ENCODE data around the gene MMP3. TPM values are rescaled to one million over a fixed set of nuclear protein-coding genes. Genes with fewer than 3 reads are reported as not detected.

The MMP3 gene
- total RNA-seq, 1 donor from 2014 or later = not detected

DNA sequence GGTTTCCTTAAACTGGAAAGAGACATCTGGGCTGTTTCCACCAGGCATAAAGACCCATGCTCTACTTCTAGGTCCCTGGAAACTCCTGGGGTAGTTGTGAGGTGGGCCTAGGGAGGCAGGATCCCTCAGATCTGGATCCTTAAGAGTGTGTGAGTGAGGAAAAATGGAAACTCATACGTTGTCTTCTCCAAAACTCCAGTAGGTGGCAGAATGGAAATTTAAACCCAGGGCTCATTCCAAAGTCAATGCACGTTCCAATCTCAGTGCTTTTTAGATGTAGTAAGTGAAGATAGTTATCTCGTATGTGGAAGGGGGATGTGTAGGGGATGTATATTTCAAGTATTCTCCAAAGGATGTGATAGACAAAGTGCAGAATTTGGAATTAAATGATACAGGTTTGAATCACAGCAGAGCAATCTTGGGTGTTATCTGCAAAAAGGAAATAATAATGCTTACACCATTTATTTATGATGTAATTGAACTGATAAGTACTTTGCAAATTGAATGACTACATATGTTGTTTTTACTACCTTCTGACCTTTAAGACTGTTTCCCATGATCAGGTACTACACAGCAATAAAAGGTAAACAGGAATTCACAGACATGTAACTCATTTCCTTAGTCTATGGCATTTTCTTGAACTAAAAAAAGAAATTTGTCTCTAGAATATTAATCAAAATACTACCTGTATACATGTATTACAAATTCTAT, 32.3 kb downstream of the MMP3 start:
- intact Hi-C loops (cut with micrococcal nuclease) = no loop called here
- Histone ChIP-seq H3K4me3 (no peak overlapping the region), H3K36me3 (no peaks in the 10 kb centered on the region), H3K27ac (replicated peaks) (no peak overlapping the region), H3K4me1 (no peaks in the 10 kb centered on the region), H3K27me3 (ENCODE audit: low read depth) (no peaks in the 10 kb centered on the region), H3K9me3 (replicated peaks) (peaks cover 16% of the 10 kb centered on the region)
- TF ChIP-seq, protein P1, sequence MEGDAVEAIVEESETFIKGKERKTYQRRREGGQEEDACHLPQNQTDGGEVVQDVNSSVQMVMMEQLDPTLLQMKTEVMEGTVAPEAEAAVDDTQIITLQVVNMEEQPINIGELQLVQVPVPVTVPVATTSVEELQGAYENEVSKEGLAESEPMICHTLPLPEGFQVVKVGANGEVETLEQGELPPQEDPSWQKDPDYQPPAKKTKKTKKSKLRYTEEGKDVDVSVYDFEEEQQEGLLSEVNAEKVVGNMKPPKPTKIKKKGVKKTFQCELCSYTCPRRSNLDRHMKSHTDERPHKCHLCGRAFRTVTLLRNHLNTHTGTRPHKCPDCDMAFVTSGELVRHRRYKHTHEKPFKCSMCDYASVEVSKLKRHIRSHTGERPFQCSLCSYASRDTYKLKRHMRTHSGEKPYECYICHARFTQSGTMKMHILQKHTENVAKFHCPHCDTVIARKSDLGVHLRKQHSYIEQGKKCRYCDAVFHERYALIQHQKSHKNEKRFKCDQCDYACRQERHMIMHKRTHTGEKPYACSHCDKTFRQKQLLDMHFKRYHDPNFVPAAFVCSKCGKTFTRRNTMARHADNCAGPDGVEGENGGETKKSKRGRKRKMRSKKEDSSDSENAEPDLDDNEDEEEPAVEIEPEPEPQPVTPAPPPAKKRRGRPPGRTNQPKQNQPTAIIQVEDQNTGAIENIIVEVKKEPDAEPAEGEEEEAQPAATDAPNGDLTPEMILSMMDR (IDR thresholded peaks at IDR 0.05; ENCODE audit: borderline replicate concordance) = peak; percentile 32
- no peak for DNase-seq

DNA sequence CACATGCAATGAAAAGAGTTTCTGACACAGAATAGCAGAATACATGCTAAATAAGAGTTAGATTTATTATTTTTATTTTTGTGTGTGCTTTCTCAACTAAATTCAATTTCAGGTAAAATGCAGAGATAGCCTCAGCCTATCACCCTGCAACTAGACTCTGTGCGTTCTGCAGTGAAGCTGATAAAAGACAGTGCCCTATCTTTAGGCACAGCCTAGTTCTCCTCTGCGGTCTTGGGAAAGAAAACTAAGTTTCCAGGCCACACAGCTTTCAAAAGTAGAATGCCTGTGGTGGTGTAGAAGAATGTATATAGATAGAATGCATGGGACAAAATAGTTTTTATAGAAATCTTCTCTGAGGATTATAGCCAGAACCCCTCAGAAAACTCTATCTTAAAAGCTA, 33.4 kb downstream of the MMP3 start:
- TF ChIP-seq, protein P1 (IDR thresholded peaks at IDR 0.05; ENCODE audit: borderline replicate concordance) = no peak

DNA sequence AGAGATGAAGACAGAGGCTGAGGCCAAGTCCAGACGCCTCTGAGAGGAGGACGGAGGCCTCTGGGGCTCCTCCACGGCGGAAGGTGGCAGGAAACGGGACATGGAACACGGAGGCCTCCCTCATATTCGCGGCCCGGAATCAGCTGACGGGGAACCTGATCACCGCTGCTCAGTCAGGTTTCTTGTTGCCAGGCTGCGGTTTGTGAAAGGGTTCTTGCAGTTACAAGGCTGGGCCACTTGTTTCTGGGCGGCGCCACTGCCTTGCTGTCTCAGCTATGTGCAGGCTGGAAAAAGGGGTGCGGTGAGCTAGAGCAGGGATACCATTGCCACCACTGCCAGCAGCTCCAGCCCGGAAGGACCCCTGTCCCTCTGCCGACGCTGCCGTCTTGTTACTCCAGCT, 35.5 kb downstream of the MMP3 start:
- H3K4me3 ChIP-seq = no peak overlapping the region
- intact Hi-C loops (cut with micrococcal nuclease) = no loop called here
- no peaks in the 10 kb centered on the region for H3K36me3 ChIP-seq
- DNase-seq = no peak
- TF ChIP-seq, protein P1 (IDR thresholded peaks at IDR 0.05; ENCODE audit: borderline replicate concordance) = no peak
- H3K27me3 ChIP-seq (ENCODE audit: low read depth) = no peaks in the 10 kb centered on the region
- H3K27ac ChIP-seq (replicated peaks) = no peak overlapping the region
- no peaks in the 10 kb centered on the region for H3K4me1 ChIP-seq
- H3K9me3 ChIP-seq (replicated peaks) = peaks cover 3% of the 10 kb centered on the region

More for the DNA sequence above, 33.4 kb downstream of the MMP3 start:
- Histone ChIP-seq H3K9me3 (replicated peaks) (peaks cover 6% of the 10 kb centered on the region), H3K4me1 (no peaks in the 10 kb centered on the region), H3K27me3 (ENCODE audit: low read depth) (no peaks in the 10 kb centered on the region), H3K27ac (replicated peaks) (no peak overlapping the region), H3K4me3 (no peak overlapping the region), H3K36me3 (no peaks in the 10 kb centered on the region)
- intact Hi-C loops (cut with micrococcal nuclease) = no loop called here
- DNase-seq = no peak

DNA sequence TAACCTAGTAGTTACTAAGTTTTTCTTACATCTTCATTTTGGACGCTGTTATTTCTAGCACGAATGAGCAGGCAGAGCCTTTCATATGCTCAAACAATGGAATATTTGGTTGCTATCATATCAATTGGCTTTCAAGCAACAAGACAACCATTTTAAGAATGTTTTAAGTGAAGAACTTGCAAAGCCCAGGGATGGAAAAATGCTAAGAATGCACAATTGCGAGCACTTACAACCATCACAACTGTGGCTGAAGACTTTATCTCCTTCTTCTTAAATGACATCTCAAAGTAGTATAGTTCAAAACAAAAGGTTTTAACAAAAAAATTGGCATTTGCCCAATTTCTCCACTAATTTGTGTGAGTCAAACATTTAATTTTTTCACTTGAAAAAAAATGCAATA, 37.1 kb downstream of the MMP3 start:
- Histone ChIP-seq H3K4me3 (no peak overlapping the region), H3K27ac (replicated peaks) (no peak overlapping the region), H3K4me1 (no peaks in the 10 kb centered on the region), H3K27me3 (ENCODE audit: low read depth) (no peaks in the 10 kb centered on the region), H3K9me3 (replicated peaks) (peaks cover 3% of the 10 kb centered on the region), H3K36me3 (no peaks in the 10 kb centered on the region)
- TF ChIP-seq, protein P1 (IDR thresholded peaks at IDR 0.05; ENCODE audit: borderline replicate concordance) = no peak
- no peak for DNase-seq
- intact Hi-C loops (cut with micrococcal nuclease) = no loop called here

DNA sequence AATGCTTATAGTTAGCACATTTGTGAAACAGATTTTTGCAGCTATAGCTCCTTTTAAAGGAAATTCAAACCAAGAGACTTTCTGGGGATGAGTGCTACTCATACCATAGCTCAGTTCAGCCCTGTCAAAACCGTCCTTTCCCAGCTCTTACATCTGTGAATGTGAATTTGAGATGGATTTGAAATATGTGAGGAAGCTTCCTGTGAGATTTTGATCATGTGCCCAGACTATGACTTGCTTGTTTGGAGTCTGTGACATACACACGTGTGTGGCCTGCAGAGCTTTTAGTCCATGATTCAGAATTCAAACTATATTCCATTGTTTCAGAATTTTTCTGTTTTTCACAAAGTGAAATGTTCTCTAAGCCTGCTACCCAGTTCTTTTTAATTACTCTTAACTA, 41.1 kb downstream of the MMP3 start:
- Histone ChIP-seq H3K36me3 (no peaks in the 10 kb centered on the region), H3K27ac (replicated peaks) (no peak overlapping the region), H3K4me1 (peaks cover 14% of the 10 kb centered on the region), H3K4me3 (no peak overlapping the region), H3K27me3 (ENCODE audit: low read depth) (no peaks in the 10 kb centered on the region), H3K9me3 (replicated peaks) (peaks cover 3% of the 10 kb centered on the region)
- intact Hi-C loops (cut with micrococcal nuclease) = no loop called here
- TF ChIP-seq, protein P1 (IDR thresholded peaks at IDR 0.05; ENCODE audit: borderline replicate concordance) = no peak
- no peak for DNase-seq

All from left ventricle myocardium inferior (tissue), 1 donor.